Measurements from ENCODE around the gene ALOXE3. TPM values are rescaled to one million over a fixed set of nuclear protein-coding genes. Genes with fewer than 3 reads are reported as not detected.
"Not testable (repeated sequence)": the region's sequence is repeated elsewhere in the genome, so short reads cannot be mapped to it uniquely, and the experiment has no call there.

Gene ALOXE3
- total RNA-seq, 2 donors from 2014 or later, result not detected

DNA sequence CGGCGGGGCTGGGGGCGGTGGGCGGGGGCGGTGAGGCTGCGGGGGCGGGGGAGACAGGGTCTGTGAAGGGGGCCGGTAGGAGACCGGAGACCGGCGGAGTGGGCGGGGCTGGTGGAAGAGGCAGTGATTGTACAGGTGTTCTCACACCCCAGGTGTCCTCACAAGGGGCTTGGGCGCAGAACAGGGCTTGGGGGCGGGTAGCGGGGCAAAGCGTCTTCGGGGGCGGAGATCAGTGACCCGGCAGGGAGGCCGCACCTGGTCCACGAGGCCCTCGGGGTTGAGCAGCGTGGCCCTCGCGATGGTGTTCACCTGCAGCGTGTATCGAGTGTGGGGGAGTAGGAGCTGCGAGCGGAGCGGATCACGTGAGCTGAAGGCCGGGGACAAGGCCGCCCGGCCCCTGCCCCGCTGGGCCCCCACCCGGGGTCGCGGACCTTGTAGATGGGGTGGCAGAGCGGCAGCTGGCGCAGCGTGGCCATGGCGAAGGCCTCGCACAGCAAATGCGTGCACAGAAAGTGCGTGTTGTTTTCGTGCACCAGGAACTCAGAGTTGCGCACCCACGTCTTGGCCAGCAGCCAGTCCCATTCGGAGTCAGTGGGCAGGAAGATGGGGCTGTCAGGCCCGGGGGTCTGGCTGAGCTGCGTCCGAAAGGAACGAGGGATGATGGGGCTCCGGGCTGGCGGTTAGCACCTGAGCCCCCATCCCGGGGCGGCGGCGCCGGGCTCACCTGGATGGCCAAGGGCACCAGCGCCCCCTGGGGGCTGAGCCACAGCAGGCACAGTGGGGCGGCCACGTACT is 8.5 kb downstream of the ALOXE3 start:
- no peak for DNase-seq (ENCODE audit: low spot score)
- intact Hi-C loops (cut with DNase I), result no loop called here

DNA sequence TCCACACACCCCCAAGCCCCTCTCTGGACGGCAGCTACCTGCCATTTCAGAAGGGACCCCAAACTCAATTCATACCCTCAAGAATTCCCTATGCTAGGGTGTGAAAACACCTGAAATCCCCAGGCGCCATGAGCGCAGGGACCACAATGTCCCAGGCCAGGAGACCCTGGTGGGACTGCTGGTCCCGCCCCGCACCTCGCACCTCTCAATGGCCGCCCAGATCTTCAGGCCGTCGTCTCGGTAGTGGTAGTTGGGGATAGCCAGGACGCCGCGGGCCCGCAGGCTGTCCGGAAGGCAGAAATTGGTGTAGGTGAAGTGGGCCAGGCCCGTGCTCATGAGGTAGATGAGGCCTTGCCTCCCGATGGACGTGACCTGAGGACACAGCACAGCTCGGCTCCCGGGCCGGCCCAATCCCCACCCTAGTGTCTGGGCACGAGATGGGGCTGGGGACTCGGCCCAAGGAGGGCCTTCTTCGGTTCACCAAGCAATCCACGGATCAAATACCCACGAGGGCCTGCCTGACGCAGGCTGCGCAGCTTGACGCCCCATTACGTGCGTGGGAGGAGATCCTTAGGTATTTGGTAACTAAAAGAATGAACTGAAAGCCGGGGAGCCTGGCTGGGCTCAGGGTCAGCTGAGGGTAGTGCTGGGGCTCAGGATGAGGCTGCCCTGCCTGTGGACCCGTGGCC is 9.2 kb downstream of the ALOXE3 start:
- no peak for DNase-seq (ENCODE audit: low spot score)
- intact Hi-C loops (cut with DNase I), result no loop called here

DNA sequence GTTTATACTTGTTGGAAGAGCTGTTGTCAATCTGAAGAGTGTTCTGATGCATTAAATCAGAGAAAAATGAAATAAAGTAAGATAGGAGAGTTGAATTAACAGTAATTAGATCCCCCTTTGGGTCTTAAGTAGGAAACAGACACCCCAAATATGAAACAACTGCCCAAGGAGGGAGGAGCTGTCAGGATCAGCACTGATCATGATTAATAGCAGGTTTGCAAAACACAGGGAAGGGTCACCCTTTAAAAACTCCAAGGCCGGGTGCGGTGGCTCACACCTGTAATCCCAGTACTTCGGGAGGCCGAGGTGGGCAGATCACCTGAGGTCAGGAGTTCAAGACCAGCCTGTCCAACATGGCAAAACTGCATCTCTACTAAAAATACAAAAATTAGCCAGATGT is 11.3 kb downstream of the ALOXE3 start:
- DNase-seq (ENCODE audit: low spot score); intact Hi-C loops (cut with DNase I): not testable (repeated sequence)

DNA sequence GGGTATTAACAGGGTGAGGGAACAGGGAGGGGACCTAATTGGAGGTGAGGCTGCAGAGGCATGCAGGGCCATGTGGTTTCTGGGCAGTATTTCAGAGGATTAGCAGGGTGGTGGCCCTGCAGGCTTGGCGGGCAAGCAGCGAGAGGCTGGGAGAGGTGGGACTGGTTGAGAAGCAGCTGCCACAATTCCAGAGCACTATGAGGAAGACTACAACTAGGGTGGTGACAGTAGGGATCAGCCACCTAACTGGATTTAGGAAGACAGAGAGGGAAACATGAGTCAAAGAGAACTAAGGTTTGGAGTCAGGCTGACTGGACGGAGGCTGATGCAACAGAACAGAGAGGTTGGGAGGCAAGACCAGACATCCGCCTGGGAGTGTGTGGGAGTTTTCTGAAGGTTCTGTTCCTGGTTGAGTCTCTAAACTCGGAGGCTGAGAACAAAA is 12.3 kb downstream of the ALOXE3 start:
- no peak for DNase-seq (ENCODE audit: low spot score)
- intact Hi-C loops (cut with DNase I), result no loop called here

DNA sequence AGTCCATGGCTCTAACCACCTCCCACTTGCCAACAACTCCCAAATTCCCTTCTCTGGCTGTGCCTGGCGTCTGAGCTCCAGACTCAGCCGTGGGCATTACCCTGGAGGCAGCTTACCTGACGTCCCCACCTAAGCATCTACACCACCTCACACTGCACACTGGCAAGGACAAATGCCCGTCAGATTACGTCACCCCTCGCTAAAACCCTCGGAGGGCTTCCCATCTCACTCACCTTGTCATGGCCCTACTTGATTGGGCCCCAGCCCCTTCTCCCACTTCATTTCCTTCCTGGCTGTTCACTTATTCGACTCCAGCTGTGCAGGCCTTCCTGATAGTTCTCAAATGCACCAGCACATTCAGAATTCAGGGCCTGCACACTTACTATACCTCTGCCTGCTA is 13.4 kb downstream of the ALOXE3 start:
- no peak for DNase-seq (ENCODE audit: low spot score)
- intact Hi-C loops (cut with DNase I), result no loop called here

DNA sequence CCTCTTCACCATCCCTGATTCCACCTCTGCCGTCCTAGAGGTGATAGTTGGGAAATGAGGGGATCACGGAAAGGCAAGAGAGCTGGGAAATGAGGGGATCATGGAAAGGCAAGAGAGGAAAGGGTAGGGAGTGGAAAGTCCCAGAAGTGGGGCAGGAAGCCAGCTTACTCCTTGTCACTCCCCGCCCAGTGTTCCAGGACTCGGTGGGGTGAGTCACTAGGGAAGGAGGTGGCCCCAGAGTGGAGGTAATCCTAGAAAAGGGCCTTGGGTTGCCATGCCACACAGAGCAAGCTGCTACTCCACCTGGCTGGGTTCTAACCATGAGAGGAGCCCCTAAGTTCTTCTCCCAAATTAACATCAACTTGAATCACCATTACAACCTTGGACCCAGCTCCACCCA is 14.8 kb downstream of the ALOXE3 start:
- intact Hi-C loops (cut with DNase I), result no loop called here
- no peak for DNase-seq (ENCODE audit: low spot score)

DNA sequence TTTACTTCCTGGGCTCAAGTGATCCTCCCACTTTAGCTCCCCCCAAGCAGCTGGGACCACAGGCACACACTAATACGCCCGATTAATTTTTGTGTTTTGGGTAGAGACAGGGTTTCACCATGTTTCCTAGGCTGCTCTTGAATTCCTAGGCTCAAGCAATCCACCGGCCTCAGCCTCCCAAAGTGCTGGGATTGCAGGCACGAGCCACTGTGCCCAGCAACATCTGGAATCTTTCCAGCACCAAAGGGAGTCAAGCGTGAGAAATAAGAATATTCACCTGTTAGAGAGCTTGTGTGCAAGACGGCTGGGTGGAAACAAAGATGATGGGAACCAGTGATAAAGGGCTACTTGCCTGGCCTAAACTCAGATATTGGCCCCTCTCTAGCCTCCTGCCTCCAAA is 16.6 kb downstream of the ALOXE3 start:
- DNase-seq (ENCODE audit: low spot score), result no peak
- intact Hi-C loops (cut with DNase I), result no loop called here

DNA sequence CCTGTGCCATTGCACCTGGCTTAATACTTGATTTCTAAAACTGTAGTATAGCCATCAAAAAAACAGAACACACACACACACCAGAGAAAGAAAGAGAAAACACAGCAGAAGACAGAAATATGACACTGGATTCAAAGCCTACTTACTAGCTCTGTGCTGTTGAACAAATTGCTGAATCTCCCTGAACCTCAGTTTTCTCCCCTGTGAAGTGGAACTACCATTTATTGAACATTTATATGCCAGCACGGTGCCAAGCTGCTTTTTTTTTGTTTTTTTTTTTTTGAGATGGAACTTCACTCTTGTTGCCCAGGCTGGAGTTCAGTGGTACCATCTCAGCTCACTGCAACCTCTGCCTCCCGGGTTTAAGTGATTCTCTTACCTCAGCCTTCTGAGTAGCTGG is 17.6 kb downstream of the ALOXE3 start:
- intact Hi-C loops (cut with DNase I), result no loop called here
- DNase-seq (ENCODE audit: low spot score), result no peak

DNA sequence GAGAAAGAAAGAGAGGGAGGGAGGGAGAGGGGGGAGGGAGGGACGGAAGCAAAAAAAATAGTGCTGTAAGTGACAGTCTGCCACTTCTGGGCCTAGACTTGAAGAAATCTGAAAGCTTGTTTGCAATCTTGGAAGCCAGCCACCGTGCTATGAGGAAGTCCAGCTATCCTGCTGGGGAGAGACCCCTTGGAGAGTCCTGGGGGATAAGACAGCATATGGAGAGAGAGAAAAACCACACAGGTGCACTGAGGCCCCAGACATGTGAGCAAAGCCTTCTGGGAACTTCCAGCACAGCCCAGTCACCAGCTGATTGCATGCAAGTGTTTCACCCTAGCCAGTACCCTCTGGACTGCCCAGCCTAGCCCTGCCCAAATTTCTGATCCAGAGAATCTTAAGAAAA is 18.2 kb downstream of the ALOXE3 start:
- intact Hi-C loops (cut with DNase I), result no loop called here
- DNase-seq (ENCODE audit: low spot score), result no peak

DNA sequence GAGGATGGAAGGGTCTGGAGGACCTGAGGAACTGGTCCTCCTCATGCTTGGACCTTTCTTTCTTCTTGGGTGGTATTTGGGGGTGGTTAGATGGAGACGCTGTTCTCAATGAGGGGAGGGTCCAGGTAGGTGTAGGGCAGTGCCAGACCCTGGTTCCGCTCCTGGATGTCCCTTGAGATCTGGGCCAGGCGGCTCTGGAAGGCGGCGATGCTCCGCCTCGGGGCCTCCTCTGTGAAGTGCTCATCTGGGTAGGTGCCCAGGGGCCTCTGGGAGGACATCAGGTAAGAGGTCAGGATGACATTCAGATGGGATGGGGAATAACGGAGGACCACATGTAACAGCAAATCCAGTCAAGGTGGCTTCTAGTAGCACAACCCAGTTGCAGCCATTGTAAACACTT is 21.8 kb downstream of the ALOXE3 start:
- no peak for DNase-seq (ENCODE audit: low spot score)
- intact Hi-C loops (cut with DNase I), result no loop called here

DNA sequence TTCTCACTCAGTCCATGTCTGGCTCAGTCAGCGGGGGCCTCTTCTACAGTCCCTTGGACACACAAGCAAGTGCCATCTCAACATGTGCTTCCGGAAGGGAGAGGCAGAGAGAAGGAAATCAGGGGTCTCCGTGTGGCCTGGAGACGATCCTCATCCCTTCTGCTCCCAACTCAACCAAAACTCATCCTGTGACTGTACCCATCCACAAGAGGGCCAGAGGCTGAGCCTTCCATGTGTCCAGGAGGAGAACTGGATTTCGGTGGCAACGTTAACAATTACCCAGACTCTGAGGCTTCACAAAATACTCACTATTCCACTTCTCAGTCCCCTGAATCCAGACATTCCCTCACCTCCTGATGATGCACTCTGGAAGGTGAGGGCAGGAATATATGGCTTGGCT is 23.0 kb downstream of the ALOXE3 start:
- intact Hi-C loops (cut with DNase I), result no loop called here
- DNase-seq (ENCODE audit: low spot score), result no peak

DNA sequence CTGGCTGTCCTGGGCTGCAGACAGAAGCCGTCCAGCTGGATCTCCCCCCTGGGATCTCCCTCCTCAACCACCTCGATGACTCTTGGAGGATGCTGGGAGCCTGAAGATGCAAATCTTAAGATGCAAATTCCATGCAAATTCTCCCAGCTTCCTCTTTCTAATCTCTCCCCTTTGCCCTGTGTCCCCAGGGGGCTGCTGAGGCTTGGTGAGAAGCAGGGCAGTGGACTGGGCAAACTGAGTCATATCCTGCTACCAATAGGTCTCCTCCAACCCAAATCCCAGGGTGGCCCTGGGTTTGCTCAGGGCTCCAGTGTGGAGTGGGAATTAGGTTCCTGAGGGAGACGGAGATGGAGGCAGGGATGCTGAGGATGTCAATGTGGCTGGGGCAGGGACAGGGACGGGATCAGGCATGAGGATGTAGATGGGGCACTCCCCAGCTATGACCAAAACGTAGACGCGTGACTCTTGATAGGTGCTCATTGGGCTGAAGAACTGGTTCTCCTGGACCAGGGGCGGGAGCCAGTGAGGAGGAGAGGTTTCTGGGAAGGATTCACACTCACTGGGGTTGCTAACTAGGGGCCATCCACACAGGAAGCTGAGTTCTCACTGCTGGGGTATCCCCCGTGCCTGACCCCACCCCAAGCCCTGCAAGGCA is 27.2 kb downstream of the ALOXE3 start:
- intact Hi-C loops (cut with DNase I), result no loop called here
- no peak for DNase-seq (ENCODE audit: low spot score)

DNA sequence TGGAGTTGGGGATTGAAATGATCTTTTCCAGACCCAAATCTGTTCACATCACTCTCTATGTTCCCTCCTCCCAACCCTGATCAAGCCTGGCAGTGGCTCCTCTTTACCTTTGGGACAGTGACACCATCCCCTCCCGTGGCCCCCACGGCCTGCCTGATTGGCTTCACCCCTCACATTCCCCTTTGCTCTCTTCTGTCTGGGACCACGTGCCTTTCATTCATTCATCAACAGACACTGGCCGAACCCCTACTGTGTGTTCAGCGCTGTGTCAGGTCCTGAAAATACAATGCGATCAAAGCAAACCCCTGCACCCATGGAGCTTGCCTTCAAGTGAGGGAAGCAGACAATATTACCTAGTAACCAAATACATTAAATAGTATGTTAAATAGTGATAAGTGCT is 28.6 kb downstream of the ALOXE3 start:
- no peak for DNase-seq (ENCODE audit: low spot score)
- intact Hi-C loops (cut with DNase I), result no loop called here

DNA sequence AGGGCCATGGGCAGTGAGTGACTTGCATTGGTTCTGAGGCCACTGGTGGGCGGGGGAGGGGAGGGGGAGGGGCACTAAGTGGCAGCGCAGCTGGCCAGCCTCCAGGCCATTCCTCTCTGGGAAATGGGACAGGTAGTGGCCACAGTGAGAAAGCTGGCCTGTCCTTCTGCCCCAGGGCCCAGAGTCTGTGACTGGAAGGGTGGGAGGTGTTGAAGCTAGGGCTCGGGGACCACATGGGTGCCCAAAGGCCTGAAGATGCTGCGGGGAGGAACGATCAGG is 30.4 kb downstream of the ALOXE3 start:
- intact Hi-C loops (cut with DNase I), result no loop called here
- DNase-seq (ENCODE audit: low spot score), result no peak

DNA sequence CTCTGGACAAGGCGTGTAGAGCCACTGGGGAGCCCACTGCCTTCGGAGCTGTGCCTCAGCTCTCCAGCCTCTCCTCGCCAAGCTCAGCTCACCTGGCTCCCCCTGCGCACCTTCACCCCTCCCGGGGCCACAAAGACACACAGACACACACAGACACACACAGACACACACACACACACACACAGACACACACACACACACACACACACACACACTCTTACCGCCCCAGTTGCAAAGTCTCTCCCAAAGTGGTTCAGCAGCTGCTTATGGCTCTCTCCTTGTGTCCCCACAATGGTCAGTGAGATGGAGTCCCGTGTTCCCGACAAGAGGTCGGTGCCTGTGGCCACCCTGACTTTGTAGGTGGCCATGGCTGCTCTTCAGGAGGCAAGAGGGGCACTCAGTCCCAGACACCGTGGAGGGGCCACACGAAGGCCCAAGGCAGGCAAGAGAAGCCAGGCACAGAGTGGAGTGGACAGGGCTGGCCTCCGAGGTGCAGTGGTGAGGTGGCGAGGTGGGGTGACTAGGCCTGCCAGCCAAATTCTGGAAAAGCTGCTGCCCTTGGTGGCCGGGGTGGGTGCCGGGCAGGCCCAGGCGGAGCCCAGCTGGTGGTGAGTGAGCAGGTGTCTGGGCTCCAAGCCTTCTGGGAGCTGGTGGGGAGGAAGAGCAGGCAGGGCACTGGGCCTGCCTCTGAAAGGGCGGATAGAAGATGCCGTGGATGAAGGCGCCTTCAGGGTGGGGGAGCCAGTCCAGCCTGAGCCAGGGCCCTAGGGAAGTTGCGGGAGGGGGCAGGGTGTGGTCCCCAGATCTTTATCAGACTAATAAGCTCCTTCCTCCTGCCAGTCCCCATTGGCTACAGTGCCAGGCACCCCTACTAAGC is 31.0 kb downstream of the ALOXE3 start, which contains the start of gene ALOX12B:
TSS of gene ALOX12B (minus strand) at position 642 of the 877 bp plus-strand sequence. CDS start at position 368, 274 bp downstream.
- DNase-seq (ENCODE audit: low spot score), result no peak
- intact Hi-C loops (cut with DNase I), result no loop called here

DNA sequence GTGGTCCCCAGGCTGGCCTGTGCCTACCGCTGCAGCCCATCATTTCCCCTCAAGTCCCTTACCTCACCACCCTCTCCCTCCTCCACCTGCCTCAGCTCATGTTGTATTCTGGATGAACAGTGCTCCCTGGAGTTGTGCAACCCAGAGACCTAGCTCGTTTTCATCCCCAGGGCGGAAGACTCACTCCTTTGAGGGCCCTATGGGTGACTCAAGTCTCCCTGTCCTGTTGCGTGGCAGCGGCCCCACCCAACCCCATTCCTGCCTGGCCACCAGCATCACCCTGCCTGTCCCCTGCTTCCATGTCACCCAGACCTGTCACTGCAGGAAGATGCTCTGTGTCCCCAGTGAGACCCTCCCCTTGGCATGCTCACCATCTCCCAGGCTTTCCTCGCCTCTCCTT is 34.1 kb downstream of the ALOXE3 start:
- intact Hi-C loops (cut with DNase I), result no loop called here
- no peak for DNase-seq (ENCODE audit: low spot score)

DNA sequence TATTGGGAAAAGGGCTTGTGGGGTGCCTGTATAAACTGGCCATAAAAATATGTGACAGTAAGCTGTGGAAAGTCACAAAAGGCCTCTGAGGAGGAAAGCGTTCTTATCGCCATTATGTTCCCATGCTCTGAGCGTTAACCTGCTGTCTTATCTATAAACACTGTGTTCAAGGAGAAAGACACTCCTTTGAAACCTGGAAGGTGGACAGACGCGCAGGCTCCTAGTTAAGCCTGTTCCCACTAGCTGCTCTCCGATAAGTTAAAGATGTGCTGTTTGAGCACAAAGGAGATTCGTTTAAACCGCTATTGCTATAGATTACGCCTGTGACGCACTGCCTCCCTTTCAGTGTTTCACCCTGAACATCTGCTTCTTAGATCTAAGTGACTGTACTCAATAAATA is 36.0 kb downstream of the ALOXE3 start:
- intact Hi-C loops (cut with DNase I), result no loop called here
- no peak for DNase-seq (ENCODE audit: low spot score)

DNA sequence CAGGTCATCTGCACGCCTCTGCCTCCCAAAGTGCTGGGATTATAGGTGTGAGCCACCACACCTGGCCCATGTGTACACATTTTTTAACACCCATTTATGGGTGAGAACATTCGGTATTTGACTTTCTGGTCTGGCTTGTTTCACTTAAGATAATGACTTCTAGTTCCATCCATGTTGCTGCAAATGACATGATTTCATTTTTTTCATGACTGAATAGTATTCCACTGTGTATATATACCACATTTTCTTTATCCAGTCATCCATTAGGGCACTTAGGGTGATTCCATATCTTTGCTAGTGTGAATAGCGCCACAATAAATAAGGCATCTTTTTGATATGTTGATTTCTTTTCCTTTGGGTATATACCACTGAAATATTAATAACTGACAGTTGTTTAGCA is 36.4 kb downstream of the ALOXE3 start:
- intact Hi-C loops (cut with DNase I), result no loop called here

DNA sequence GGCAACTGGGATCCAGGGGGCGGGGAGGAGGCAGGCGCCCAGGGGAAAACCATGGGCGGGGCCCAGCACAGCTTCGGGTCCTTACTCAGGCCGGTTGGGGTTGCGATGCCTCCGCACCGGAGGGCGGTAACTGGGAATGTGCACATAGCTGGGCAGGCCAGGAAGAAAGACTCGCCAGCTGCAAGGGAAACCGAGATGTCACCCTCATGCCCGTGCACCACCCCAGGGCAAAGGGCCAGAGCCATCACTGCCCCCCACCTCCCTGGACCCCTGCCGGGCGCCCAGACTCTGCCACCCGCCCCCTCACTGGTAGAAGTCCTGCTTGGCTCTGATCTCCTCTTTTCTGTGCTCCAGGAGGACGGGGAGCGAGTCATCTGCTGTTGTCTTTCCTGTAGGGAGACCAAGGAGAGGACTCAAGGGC is 37.5 kb downstream of the ALOXE3 start:
- DNase-seq (ENCODE audit: low spot score), result no peak
- intact Hi-C loops (cut with DNase I), result no loop called here

More for the DNA sequence above, 36.4 kb downstream of the ALOXE3 start:
- DNase-seq (ENCODE audit: low spot score), result no peak
